GM21360 (cell line): ENCODE data around the gene MYO1F.
"Not testable (repeated sequence)": the region's sequence is repeated elsewhere in the genome, so short reads cannot be mapped to it uniquely, and the experiment has no call there.

Source experiments
- ATAC-seq: cut with Tn5 transposase; IDR thresholded peaks from one replicate; pipeline ENCODE4 v1.9.1; 2021; ENCODE audit warnings: mild to moderate bottlenecking, moderate library complexity; ENCODE audit not compliant: unreplicated experiment

MYO1F gene

GRCh38 chr19:8600816-8601215, 23.6 kb upstream of the MYO1F start:
- no peak for ATAC-seq

DNA sequence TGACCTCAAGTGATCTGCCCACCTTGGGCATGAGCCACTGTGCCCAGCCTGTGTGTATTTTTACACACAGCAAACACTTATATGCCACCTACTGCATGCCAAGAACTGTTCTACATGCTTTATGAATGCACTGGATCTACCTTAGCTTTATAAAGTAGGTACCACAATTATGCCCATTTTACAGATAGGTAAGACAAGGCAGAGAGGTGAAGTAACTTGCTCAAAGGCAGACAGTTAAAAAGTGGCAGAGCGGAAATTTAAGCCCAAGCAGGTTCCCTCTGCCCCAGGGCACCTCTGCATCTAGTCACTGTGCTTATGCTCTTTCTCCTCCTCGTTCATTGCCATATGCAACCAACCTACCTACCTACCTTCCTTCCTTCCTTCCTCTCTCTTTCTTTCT, 22.8 kb upstream of the MYO1F start:
- no peak for ATAC-seq

GRCh38 chr19:8596168-8596567, 18.9 kb upstream of the MYO1F start:
- ATAC-seq = no peak

DNA sequence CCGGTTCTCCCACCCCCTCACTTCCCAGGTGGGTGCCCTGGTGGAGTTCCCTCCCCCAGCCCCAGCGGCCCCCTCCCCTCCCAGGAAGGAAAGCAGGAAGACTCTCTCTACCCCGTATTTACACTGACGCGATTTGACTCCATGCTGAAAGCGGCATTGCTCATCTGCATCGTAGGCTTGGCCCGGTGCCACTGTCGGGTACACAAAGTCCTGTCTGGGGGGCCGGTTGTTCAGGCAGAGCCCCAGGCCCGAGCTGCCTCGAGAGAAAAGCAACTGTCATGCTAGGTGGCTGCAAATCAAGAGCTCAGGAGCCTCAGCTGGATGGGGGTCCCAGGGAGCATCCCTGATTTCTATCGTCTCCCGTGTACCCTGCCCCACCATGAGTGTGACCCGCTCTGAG, 18.4 kb upstream of the MYO1F start:
- ATAC-seq = no peak

DNA sequence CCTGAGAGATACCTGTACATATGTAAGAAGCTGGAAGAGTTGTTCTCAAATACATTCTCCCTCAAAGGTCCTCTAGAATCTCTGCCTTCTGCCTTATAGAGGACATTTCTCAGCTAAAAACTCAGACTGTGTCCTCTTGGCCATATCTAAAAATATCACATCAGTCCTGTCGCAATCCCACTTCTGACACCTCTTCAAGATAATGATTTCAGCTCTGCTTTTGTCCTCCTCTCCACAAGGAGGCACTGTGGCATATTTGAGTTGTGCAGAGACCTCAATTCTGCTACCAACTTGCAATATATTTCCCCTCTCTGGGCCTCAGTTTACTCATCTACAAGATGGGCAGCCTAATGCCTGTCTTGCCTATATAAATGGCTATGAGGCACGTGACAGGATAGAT, 16.7 kb upstream of the MYO1F start:
- ATAC-seq = no peak

DNA sequence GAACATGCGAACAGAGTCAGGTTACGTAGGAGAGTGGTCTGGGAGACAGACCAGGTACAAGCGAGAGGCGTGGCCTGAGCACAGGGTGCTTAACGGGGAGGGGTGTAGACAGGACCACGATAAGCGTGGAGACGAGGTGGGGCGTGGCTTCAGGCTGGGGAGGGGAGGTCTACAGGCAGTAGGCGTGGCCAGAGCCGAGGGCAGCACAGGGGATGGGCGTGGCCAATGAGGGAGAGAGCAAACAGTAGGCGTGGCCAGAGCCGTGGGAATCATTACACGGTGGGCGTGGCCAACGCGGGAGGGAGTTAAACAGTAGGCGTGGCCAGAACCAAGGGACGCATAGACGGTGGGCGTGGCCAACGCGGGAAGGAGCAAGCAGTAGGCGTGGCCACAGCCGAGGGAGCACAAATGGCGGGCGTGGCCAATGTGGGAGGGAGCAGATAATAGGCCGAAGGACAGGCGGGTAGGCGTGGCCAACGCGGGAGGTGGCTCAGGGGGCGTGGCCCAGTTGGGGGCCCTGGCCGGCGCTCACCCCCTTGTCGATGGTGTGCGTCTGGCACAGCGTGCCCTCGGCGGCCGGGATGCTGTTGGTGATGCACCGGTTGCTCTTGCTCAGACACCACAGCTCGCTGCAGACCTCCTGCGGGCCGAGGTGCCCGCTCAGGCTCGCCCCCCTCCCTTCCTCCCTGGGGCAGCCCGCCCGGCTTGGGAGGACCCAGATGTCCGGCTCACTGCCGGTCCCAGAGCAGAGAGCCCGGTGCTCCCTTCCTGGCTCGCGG, 15.2 kb upstream of the MYO1F start:
- no peak for ATAC-seq

DNA sequence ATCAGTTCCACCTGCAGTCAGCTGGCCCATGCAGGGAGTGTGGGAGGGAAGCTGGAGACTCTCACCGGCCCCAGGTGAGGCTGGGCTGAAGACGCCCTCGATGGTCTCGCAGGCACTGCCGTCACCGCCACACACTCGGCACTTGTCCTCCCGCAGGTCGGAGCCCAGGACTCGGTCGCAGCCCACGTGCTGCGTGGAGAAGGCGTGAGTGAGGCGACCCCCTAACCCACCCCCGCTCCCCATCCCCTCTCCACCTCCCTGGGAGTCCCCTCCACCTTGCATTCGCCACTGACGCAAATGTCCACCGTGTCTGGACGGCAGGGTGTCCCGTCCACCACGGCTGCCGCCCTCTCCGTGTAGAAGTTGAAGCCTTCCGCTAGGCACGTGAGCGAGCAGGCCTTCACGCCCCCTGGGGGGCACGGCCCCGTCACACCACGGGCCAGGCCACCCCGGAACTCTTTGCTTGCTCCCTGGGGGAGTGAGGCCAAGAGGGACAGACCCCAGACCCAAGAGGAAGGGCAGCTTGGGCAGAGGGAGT, 12.0 kb upstream of the MYO1F start:
- no peak for ATAC-seq

DNA sequence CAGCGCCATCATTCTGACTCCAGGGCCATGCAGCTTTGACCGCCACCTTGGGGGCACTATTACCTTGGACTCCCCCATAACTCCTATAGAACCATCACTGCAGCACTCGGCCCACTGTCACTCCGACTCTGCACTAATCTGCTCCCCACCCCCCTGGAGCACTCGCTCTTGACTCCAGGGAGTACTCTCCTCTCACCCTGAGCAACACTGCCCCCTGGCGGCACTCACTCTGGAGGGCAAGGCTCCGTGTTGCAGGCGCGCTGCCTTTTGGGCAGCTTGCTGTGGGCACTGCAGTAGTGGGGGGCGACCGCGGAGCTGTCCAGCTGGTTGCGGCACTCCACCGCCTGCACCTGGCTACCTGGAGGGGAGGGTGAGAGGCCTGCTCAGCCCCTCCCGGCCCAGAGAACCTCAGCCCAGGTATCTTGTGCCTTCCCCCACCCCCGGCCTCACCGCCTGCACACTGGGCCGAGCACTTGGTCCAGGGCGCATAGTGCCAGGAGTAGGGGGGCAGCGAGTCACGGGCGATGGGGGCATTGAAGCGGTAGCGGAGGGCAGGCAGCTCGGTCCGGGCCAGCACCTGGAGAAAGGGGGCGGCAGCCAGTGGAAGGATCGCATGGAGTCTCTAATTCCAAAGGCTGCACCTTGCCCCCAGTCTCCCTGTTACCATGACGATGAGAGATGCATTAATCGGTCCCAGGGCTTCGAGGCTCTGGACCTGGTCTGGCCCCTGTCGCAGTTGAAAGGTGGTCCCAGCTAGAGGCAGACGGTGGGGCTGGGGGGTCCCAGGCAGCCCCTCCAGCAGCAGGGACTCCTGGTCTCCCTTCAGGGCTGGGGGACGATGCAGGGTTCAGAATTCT, 8.9 kb upstream of the MYO1F start:
- ATAC-seq = no peak

GRCh38 chr19:8584965-8585893, 8.0 kb upstream of the MYO1F start:
- no peak for ATAC-seq

- ATAC-seq = no peak
These were observed 3.6 kb upstream of the MYO1F start for GRCh38 chr19:8580710-8581281.

- ATAC-seq = no peak
These were observed 1.5 kb upstream of the MYO1F start for GRCh38 chr19:8578642-8579265.

DNA sequence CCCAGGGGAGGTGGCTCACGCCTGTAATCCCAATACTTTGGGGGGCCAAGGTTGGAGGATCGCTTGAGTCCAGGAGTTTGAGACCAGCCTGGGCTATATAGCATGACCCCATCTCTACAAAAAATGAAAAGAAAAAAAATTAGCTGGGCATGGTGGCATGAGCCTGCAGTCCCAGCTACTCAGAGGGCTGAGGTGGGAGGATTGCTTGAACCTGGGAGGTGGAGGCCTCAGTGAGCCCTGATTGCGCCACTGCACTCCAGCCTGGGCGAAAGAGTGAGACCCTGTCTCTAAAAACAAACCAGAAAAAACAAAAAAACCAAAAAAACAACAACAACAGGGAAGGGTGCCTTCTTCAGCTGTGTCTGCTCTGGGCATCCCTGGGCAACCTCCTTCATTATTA, 499 bp upstream of the MYO1F start:
- no peak for ATAC-seq

DNA sequence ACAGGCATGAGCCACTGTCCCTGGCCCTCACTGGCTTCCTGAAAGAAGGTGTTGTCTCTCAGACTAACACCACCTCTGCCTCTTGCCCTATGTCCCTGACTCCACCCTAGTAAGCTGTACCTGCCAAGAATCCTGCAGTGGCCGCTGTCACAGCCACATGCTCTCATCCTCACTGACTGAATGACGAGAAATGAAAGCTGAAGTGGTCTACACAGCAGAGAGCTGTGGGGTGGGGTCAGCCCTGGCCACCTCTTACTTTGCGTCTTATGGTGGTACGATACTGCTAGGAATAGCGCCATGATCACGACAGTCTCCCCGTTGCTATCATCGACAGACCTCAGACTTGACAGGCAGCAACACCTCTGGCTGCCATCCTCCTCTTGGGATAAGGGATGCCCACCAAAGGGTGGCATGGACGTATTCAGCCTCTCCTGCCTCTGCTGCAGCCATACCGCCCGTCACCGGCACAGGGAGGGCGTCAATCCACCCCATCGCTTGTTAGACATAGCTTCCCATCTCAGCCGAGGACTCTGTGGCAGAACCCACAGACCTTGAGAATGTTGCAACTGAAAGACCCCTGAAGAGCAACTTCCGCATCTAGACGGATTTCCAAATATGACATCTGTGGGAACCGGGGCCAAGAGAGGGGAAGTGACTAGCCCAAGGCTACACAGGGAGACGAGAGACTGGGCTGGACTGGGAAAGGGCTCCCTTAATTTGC, 809 bp downstream of the MYO1F start:
- ATAC-seq = no peak

DNA sequence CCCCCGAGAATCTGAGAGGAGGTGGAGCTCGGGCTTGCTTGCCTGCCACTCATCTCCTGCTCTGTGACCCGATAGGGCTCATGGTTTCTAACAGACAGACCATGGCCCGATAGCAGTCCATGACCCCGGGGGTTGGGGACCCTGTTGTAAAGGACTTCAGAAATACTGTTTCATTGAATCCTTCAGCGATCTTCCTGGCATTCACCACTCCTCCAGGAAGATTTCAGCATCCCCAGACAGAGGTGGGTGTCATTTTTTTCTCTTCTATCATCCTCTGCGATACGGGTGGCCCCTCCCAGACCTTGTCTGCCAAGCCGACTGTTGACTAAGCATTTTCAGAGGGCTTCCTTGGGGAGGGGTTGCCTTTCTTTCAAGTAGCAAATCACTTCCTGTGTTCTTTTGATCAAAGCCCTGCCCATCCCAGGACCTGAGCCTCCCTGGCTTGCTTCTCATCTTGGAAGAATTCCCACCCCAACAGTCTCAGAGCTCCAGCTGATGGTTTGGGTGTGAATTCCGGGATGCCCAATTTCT, 1.7 kb downstream of the MYO1F start:
- no peak for ATAC-seq

- not testable (repeated sequence) for ATAC-seq
These were observed 2.7 kb downstream of the MYO1F start for GRCh38 chr19:8574619-8574922.

- no peak for ATAC-seq
These were observed 3.9 kb downstream of the MYO1F start for GRCh38 chr19:8573316-8573715.

DNA sequence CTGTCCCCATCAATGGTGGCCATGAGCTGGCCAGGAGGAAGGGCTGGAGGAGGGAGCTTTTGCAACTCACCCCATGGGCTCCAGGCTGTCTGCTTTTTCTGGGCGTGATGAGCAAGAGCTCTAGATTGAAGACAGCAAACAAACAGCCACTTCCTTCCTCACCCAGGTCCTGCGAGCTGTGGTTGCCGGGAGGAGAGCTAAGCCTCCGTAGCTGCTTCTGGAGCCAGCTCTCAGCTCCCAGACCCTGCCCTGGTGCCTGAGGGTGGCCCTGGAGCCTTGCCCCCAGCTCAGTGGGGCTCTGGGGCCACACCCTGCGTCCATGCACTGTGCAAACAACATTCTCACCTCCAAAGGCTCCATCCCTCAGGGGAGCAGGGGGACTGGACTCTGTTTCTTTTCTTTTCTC, 6.2 kb downstream of the MYO1F start:
- no peak for ATAC-seq

DNA sequence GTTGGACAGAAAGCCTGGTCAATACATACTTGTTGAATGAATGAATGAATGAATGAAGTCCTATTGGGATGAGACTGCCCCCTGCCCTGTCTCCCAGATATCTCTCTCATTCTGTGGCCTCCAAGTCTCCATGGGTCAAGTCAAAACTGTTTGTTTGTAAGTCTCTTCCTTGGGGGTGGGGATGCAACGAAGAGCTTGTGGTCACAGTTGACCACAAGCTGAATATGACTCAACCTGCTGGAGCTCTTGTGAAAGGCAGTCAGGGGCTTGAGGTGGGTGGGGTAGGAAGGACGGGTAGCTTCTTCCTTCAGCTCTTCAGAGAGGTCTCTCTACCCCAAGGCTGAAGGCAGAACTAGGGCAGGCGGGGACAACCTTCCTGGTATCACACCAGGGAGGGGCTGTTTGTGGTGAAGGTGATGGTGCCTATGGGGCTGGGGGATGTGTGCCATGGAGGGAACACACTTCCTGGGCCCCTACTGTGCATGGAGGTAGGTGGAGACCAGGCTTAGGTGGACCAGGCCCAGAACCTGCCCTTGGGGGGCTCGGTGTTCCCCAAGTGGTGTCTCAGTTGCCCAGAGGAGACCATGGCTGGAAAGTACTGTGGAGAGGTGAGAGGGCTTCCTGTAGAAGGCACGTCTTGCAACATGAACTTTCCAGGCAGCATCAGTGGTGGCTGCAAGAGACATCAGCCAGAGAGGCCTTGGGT, 8.0 kb downstream of the MYO1F start:
- no peak for ATAC-seq
